HepG2 (cell line): ENCODE data around the gene KREMEN1. TPM values are rescaled to one million over a fixed set of nuclear protein-coding genes. Genes with fewer than 3 reads are reported as not detected.

ENCODE experiments used
- ATAC-seq: fragments of 200-7000 bp; cut with Tn5 transposase; 3 replicates; pipeline ENCODE4 v1.9.1; 2020; ENCODE audit warnings: mild to moderate bottlenecking, moderate library complexity
- BruUV-seq: library from RNA; stranded (reverse); fragments of 400-500 nt; replicated peaks from 2 replicates; lab custom pipeline; 2021; lab: Mats Ljungman, UMichigan
- CTCF ChIA-PET: fragments of 300-600 bp; formaldehyde crosslinking; extraction: SDS; loops from one replicate; lab custom pipeline; 2021; ENCODE audit warnings: low total read pairs, inconsistent platforms, low intra/inter-chr PET ratio; lab: Yijun Ruan, JAX
- POLR2A ChIA-PET: fragments of 350-600 bp; sonication (Branson Sonifier 250); formaldehyde crosslinking; loops from one replicate; lab custom pipeline; 2020; ENCODE audit warnings: antibody characterized with exemption, inconsistent platforms; lab: Yijun Ruan, JAX
- DNase-seq: peaks from one replicate; pipeline ENCODE4 v3.0.0-alpha.2; 2015; ENCODE audit warnings: low spot score
- FAIRE-seq: peaks from 3 replicates; lab custom pipeline; 2011; peaks lifted over from hg19 to GRCh38; lab: Jason Lieb, UNC
- H2AFZ ChIP-seq: one replicate; pipeline ENCODE4 v1.6.1; 2011; ENCODE audit warnings: low read length, inconsistent platforms
- H3K27ac ChIP-seq: fragments of 300-600 bp; 3 replicates; pipeline ENCODE4 v1.8.0; 2011; ENCODE audit warnings: mixed run types, mild to moderate bottlenecking, mixed read lengths, low read length, inconsistent platforms; ENCODE audit not compliant: insufficient read depth; ENCODE audit errors: extremely low read length
- H3K27me3 ChIP-seq, 2 experiments: fragments of 200-600 bp in 1 of 2; 2 replicates in 1 of 2; 3 replicates in 1 of 2; pipeline versions ENCODE4 v1.6.0 to v1.8.0; 2011; ENCODE audit warnings: low read length in 2 of 2, mild to moderate bottlenecking in 2 of 2, moderate library complexity in 2 of 2, inconsistent platforms in 1 of 2; ENCODE audit not compliant: insufficient read depth in 2 of 2, control insufficient read depth in 1 of 2
- H3K36me3 ChIP-seq, 2 experiments: fragments of 200-600 bp in 1 of 2; replicated peaks in 1 of 2; 2 replicates in 1 of 2; 3 replicates in 1 of 2; pipeline versions ENCODE4 v1.5.1 to v1.8.0; 2011; ENCODE audit warnings: low read length in 2 of 2, inconsistent platforms in 1 of 2; ENCODE audit not compliant: insufficient read depth in 2 of 2, control insufficient read depth in 1 of 2
- H3K4me1 ChIP-seq: 2 replicates; pipeline ENCODE4 v1.5.1; 2012; ENCODE audit warnings: low read length, inconsistent platforms; ENCODE audit not compliant: insufficient read depth
- H3K4me2 ChIP-seq: 2 replicates; pipeline ENCODE4 v1.6.0; 2011; ENCODE audit warnings: low read depth, low read length, inconsistent platforms
- H3K4me3 ChIP-seq, 3 experiments: fragments of 200-600 bp in 1 of 3; sonication (generic), shearing (Covaris generic) in 1 of 3; replicated peaks in 1 of 3; 2 replicates each; pipeline ENCODE4 v1.5.1; 2011 to 2016; ENCODE audit warnings: low read length in 3 of 3, inconsistent platforms in 2 of 3, low read depth in 2 of 3, mild to moderate bottlenecking in 2 of 3, control low read depth in 1 of 3, mixed read lengths in 1 of 3; ENCODE audit not compliant: insufficient read depth in 1 of 3
- H3K79me2 ChIP-seq: one replicate; pipeline ENCODE4 v1.6.1; 2011; ENCODE audit warnings: low read length, inconsistent platforms; ENCODE audit not compliant: insufficient read depth
- H3K9ac ChIP-seq: 2 replicates; pipeline ENCODE4 v1.6.0; 2011; ENCODE audit warnings: mild to moderate bottlenecking, low read depth, low read length, inconsistent platforms; ENCODE audit not compliant: insufficient read depth
- H3K9me3 ChIP-seq: 2 replicates; pipeline ENCODE4 v1.5.1; 2012; ENCODE audit warnings: mild to moderate bottlenecking, low read length
- H4K20me1 ChIP-seq: 2 replicates; pipeline ENCODE4 v1.6.0; 2011; ENCODE audit warnings: inconsistent platforms, mild to moderate bottlenecking, low read length, moderate library complexity; ENCODE audit not compliant: insufficient read depth
- CBX1 ChIP-seq: IDR thresholded peaks from one replicate; pipeline ENCODE4 v1.6.1; 2016; ENCODE audit warnings: antibody characterized with exemption, low read depth
- GTF3A ChIP-seq: sonication (generic); formaldehyde crosslinking; conservative IDR thresholded peaks from 2 replicates; pipeline ENCODE4 v1.4.0; 2020; ENCODE audit warnings: mild to moderate bottlenecking, missing genetic modification reagents
- HOXA3 ChIP-seq: sonication (generic); formaldehyde crosslinking; IDR thresholded peaks from 2 replicates; pipeline ENCODE4 v1.5.0; 2020; ENCODE audit warnings: missing genetic modification reagents
- MIXL1 ChIP-seq: IDR thresholded peaks from 2 replicates; pipeline ENCODE4 v1.6.1; 2016
- NR1H2 ChIP-seq: sonication (generic); formaldehyde crosslinking; IDR thresholded peaks from 2 replicates; pipeline ENCODE4 v1.8.1; 2022; ENCODE audit warnings: low read depth, missing genetic modification reagents, borderline replicate concordance
- SRSF1 ChIP-seq: fragments of 200-400 bp; formaldehyde crosslinking; optimal IDR thresholded peaks from 2 replicates; pipeline ENCODE3; 2017; ENCODE audit warnings: mild to moderate bottlenecking, low read depth, low read length, moderate library complexity
- ZFP36L2 ChIP-seq: sonication (generic); formaldehyde crosslinking; IDR thresholded peaks from 2 replicates; pipeline ENCODE4 v1.4.0; 2020; ENCODE audit warnings: missing genetic modification reagents
- ZHX1 ChIP-seq: sonication (generic); formaldehyde crosslinking; IDR thresholded peaks from 2 replicates; pipeline ENCODE4 v1.8.1; 2022; ENCODE audit warnings: low read depth, mild to moderate bottlenecking, missing genetic modification reagents
- ZNF101 ChIP-seq: sonication (generic); formaldehyde crosslinking; IDR thresholded peaks from 2 replicates; pipeline ENCODE4 v1.4.0; 2020; ENCODE audit warnings: mild to moderate bottlenecking, low read depth, missing genetic modification reagents, borderline replicate concordance
- ZNF572 ChIP-seq: sonication (generic); formaldehyde crosslinking; IDR thresholded peaks from 2 replicates; pipeline ENCODE4 v1.5.1; 2020; ENCODE audit warnings: mild to moderate bottlenecking, missing genetic modification reagents
- WGBS: methylation state at CpG from one replicate; pipeline ENCODE4 v1.1.6; 2017; ENCODE audit warnings: low lambda C conversion rate; 5-methylcytosine and 5-hydroxymethylcytosine counted together
- in situ Hi-C: cut with HindIII; loops from 2 replicates; pipeline ENCODE4 v1.10.0; 2017; ENCODE audit warnings: low pct_unique_long_range_greater_than_20kb; ENCODE audit not compliant: extremely low pct_ligation_motif_present
- intact Hi-C: fragments of 100-400 bp; cut with micrococcal nuclease; formaldehyde crosslinking; loops from one replicate; pipeline ENCODE4 v1.10.0; 2022; ENCODE audit not compliant: unreplicated experiment
- polyA plus RNA-seq, 8 experiments: library from polyadenylated mRNA; depleted of rRNA in 3 of 8; stranded (reverse) in 7 of 8; unstranded in 1 of 8; fragments of >200 nt; fragmentation: Illumina TruSeq in 4 of 8; extraction: Trizol in 4 of 8; gene quantifications; 2 replicates each; pipeline versions ENCODE4 v1.2.1 to v1.2.3, GENCODE V29; 2011 to 2016; ENCODE audit warnings: low read depth in 4 of 8, missing spikeins in 1 of 8, mixed read lengths in 1 of 8; ENCODE audit not compliant: insufficient read depth in 1 of 8
- total RNA-seq, 5 experiments: library from RNA; depleted of rRNA; stranded (reverse); fragments of >200 nt; fragmentation: Illumina TruSeq; extraction: Trizol; gene quantifications; 2 replicates each; pipeline ENCODE4 v1.2.3, GENCODE V29; 2016; ENCODE audit warnings: low read depth in 1 of 5
- TF ChIP-seq, protein P1 (sequence below): sonication (generic); formaldehyde crosslinking; IDR thresholded peaks from 2 replicates; pipeline ENCODE4 v1.4.0; 2020; ENCODE audit warnings: mild to moderate bottlenecking, low read depth, missing genetic modification reagents
- TF ChIP-seq, protein P2 (sequence below): sonication (generic); formaldehyde crosslinking; IDR thresholded peaks from 2 replicates; pipeline ENCODE4 v1.4.0; 2020; ENCODE audit warnings: low read depth, missing genetic modification reagents
- TF ChIP-seq, protein P3 (sequence below): sonication (generic); formaldehyde crosslinking; IDR thresholded peaks from 2 replicates; pipeline ENCODE4 v1.8.0; 2022; ENCODE audit warnings: missing genetic modification reagents, low read depth, mild to moderate bottlenecking, borderline replicate concordance

KREMEN1 gene
- total and polyA plus RNA-seq, 2 of the 13 experiments (the other 11 are each of a cell fraction or from before 2014, with no cell fraction given): 9.8 to 13.8 TPM

- DNase-seq: no peak
- TF ChIP-seq ZNF572 (CRISPR knock-in tag): no peak
- TF ChIP-seq GTF3A (CRISPR knock-in tag): no peak
- TF ChIP-seq CBX1: no peak
- TF ChIP-seq MIXL1 (CRISPR knock-in tag): no peak
- no peak for TF ChIP-seq ZHX1 (CRISPR knock-in tag)
- no peak for TF ChIP-seq ZFP36L2 (CRISPR knock-in tag)
- TF ChIP-seq HOXA3 (CRISPR knock-in tag): no peak
- TF ChIP-seq, protein P1, sequence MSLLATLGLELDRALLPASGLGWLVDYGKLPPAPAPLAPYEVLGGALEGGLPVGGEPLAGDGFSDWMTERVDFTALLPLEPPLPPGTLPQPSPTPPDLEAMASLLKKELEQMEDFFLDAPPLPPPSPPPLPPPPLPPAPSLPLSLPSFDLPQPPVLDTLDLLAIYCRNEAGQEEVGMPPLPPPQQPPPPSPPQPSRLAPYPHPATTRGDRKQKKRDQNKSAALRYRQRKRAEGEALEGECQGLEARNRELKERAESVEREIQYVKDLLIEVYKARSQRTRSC (CRISPR knock-in tag): no peak
- TF ChIP-seq, protein P2, sequence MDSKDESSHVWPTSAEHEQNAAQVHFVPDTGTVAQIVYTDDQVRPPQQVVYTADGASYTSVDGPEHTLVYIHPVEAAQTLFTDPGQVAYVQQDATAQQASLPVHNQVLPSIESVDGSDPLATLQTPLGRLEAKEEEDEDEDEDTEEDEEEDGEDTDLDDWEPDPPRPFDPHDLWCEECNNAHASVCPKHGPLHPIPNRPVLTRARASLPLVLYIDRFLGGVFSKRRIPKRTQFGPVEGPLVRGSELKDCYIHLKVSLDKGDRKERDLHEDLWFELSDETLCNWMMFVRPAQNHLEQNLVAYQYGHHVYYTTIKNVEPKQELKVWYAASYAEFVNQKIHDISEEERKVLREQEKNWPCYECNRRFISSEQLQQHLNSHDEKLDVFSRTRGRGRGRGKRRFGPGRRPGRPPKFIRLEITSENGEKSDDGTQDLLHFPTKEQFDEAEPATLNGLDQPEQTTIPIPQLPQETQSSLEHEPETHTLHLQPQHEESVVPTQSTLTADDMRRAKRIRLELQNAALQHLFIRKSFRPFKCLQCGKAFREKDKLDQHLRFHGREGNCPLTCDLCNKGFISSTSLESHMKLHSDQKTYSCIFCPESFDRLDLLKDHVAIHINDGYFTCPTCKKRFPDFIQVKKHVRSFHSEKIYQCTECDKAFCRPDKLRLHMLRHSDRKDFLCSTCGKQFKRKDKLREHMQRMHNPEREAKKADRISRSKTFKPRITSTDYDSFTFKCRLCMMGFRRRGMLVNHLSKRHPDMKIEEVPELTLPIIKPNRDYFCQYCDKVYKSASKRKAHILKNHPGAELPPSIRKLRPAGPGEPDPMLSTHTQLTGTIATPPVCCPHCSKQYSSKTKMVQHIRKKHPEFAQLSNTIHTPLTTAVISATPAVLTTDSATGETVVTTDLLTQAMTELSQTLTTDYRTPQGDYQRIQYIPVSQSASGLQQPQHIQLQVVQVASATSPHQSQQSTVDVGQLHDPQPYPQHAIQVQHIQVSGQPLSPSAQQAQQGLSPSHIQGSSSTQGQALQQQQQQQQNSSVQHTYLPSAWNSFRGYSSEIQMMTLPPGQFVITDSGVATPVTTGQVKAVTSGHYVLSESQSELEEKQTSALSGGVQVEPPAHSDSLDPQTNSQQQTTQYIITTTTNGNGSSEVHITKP (CRISPR knock-in tag): no peak
- no peak for TF ChIP-seq SRSF1
- TF ChIP-seq, protein P3, sequence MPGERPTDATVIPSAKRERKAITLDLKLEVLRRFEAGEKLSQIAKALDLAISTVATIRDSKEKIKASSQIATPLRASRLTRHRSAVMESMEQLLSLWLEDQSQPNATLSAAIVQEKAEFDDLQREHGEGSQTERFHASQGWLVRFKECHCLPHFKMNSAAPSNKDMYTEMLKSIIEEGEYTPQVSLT (CRISPR knock-in tag): no peak
- TF ChIP-seq ZNF101 (CRISPR knock-in tag): no peak
- TF ChIP-seq NR1H2 (CRISPR knock-in tag): no peak
- Histone ChIP-seq H3K36me3 (no peaks in the 10 kb centered on the region), H3K79me2 (no peaks in the 10 kb centered on the region), H3K4me1 (peaks cover 27% of the 10 kb centered on the region), H4K20me1 (no peaks in the 10 kb centered on the region), H3K4me2 (no peak overlapping the region), H3K4me3 (no peak overlapping the region), H3K9me3 (no peaks in the 10 kb centered on the region), H2AFZ (no peak overlapping the region), H3K27me3 (0 out of 5 replicates have a peak, but pooled peaks cover 0 to 1% of the 10 kb centered on the region in 2 experiments), H3K9ac (no peak overlapping the region), H3K27ac (no peak overlapping the region)
- intact Hi-C loops (no loop called here), in situ Hi-C loops (no loop called here)
- no TSS peak for BruUV-seq
- FAIRE-seq: no peak
- CTCF ChIA-PET: no interaction called here
- ATAC-seq: no peak; the same call in 2 of the 3 replicates
- 67% methylated on average over 11 of the region's 12 CpGs for WGBS
- POLR2A ChIA-PET: no interaction called here
Measured at GRCh38 chr22:29184849-29185490, 112.1 kb downstream of the KREMEN1 start.
